Osteoblast (primary cell): Measurements from ENCODE around the gene RAD51B. TPM values are rescaled to one million over a fixed set of nuclear protein-coding genes. Genes with fewer than 3 reads are reported as not detected.

ENCODE experiments used
- DNase-seq: peaks from one replicate; pipeline ENCODE4 v3.0.0; 2011; ENCODE audit warnings: low spot score, mixed read lengths; ENCODE audit not compliant: insufficient read length; ENCODE audit errors: missing footprints
- H2AFZ ChIP-seq: 2 replicates; pipeline ENCODE4 v1.6.0; 2011; ENCODE audit warnings: mild to moderate bottlenecking, low read length
- H3K27ac ChIP-seq: 2 replicates; pipeline ENCODE4 v1.5.1; 2011; ENCODE audit warnings: mild to moderate bottlenecking, low read depth, low read length, moderate library complexity
- H3K27me3 ChIP-seq: 2 replicates; pipeline ENCODE4 v1.6.0; 2012; ENCODE audit warnings: mild to moderate bottlenecking, control low read depth, inconsistent platforms, low read length, moderate library complexity; ENCODE audit not compliant: insufficient read depth
- H3K36me3 ChIP-seq: 2 replicates; pipeline ENCODE4 v1.5.1; 2011; ENCODE audit warnings: mild to moderate bottlenecking, low read length, control low read depth, moderate library complexity; ENCODE audit not compliant: insufficient read depth
- H3K4me1 ChIP-seq: 2 replicates; pipeline ENCODE4 v1.5.1; 2011; ENCODE audit warnings: mild to moderate bottlenecking, low read length, control low read depth, moderate library complexity; ENCODE audit not compliant: insufficient read depth
- H3K4me2 ChIP-seq: 2 replicates; pipeline ENCODE4 v1.6.0; 2011; ENCODE audit warnings: mild to moderate bottlenecking, low read length; ENCODE audit not compliant: insufficient read depth
- H3K4me3 ChIP-seq: fragments of 200-600 bp; sonication (generic); 3 replicates; pipeline ENCODE4 v1.5.1; 2012; ENCODE audit warnings: mild to moderate bottlenecking, low read length, inconsistent platforms; ENCODE audit not compliant: insufficient read depth
- H3K79me2 ChIP-seq: 2 replicates; pipeline ENCODE4 v1.6.0; 2012; ENCODE audit warnings: mild to moderate bottlenecking, low read length, control low read depth, inconsistent platforms; ENCODE audit not compliant: insufficient read depth
- H3K9me3 ChIP-seq: 2 replicates; pipeline ENCODE4 v1.5.1; 2011; ENCODE audit warnings: low read depth, low read length, control low read depth
- H4K20me1 ChIP-seq: 2 replicates; pipeline ENCODE4 v1.6.0; 2012; ENCODE audit warnings: mild to moderate bottlenecking, low read length, control low read depth; ENCODE audit not compliant: insufficient read depth
- total RNA-seq: library from RNA; depleted of rRNA; stranded (reverse); fragments of >200 nt; gene quantifications from 2 replicates; pipeline ENCODE4 v1.2.3, GENCODE V29; 2012
- TF ChIP-seq, protein P1 (sequence below): IDR thresholded peaks from 2 replicates; pipeline ENCODE4 v1.5.1; 2011; ENCODE audit warnings: mild to moderate bottlenecking, low read depth, low read length, moderate library complexity; ENCODE audit errors: extremely low read depth

RAD51B gene
- total RNA-seq, 1 donor: 13.8 TPM

GRCh38 chr14:68274725-68275124, 455.1 kb downstream of the RAD51B start:
- no peaks in the 10 kb centered on the region for H3K27me3 ChIP-seq
- DNase-seq: no peak
- H3K79me2 ChIP-seq: no peaks in the 10 kb centered on the region
- TF ChIP-seq, protein P1, sequence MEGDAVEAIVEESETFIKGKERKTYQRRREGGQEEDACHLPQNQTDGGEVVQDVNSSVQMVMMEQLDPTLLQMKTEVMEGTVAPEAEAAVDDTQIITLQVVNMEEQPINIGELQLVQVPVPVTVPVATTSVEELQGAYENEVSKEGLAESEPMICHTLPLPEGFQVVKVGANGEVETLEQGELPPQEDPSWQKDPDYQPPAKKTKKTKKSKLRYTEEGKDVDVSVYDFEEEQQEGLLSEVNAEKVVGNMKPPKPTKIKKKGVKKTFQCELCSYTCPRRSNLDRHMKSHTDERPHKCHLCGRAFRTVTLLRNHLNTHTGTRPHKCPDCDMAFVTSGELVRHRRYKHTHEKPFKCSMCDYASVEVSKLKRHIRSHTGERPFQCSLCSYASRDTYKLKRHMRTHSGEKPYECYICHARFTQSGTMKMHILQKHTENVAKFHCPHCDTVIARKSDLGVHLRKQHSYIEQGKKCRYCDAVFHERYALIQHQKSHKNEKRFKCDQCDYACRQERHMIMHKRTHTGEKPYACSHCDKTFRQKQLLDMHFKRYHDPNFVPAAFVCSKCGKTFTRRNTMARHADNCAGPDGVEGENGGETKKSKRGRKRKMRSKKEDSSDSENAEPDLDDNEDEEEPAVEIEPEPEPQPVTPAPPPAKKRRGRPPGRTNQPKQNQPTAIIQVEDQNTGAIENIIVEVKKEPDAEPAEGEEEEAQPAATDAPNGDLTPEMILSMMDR: no peak
- H3K4me3 ChIP-seq: no peak overlapping the region
- H3K4me1 ChIP-seq: no peaks in the 10 kb centered on the region
- no peaks in the 10 kb centered on the region for H3K9me3 ChIP-seq
- no peak overlapping the region for H2AFZ ChIP-seq
- no peaks in the 10 kb centered on the region for H4K20me1 ChIP-seq
- no peaks in the 10 kb centered on the region for H3K36me3 ChIP-seq
- H3K27ac ChIP-seq: no peak overlapping the region
- no peak overlapping the region for H3K4me2 ChIP-seq

DNA sequence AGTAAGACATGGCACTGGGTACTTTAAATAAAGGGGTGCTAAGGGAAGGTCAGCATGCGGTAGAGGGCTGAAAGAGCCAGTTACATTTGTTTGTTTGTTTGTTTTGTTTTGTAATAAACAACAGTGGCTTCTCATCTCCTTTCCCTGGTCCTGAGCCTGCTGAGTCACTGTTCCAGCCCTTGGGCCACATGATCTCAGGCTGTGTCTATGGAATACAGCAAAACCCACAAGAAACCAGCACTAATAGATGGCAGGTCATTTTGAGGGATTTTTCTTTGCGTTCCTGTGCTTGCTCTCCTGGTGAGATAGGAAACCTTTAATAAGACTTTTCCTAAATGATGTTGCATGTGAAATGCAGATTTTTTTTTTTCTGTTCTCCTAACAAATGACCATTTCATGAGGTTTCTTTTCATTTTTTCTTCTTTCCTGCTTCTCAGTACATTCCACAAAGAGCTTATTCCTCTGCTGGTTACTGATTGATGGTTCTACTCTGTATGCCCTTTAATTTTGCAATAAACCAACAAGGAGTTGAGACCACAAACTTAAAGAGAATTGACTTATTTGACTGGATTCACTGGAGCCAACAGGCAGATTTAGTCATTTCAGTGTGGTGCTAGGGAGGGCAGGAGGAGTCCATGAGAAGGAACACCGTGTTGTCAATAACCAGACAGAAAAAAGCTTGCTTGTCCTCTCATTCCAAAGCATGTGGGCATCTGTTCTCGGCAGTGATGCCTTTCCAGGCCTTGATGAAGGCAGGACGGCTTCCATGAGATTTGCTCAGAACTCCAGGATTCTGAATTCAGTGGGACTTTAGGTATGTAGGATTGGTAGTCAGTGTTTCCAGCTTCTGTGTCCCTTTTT, 459.2 kb downstream of the RAD51B start:
- H2AFZ ChIP-seq: peak overlapping the region; percentile 21
- TF ChIP-seq, protein P1: no peak

DNA sequence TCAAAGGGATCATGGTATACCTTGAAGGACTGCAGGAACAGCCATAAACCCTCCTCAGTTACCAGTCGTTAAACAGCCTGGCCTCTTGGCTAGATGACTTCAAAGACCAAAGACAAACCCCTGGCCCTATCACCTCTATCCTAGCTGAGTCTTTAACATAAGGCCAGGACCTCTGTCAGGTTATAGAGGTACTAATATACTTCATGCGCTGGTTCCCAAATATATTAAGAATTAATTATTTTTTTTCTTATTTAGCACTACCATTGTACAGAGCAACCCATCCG, 459.8 kb downstream of the RAD51B start:
- no peak for DNase-seq
- Histone ChIP-seq H2AFZ (no peak overlapping the region), H3K79me2 (no peaks in the 10 kb centered on the region), H3K9me3 (no peaks in the 10 kb centered on the region), H3K4me3 (no peak overlapping the region), H3K36me3 (no peaks in the 10 kb centered on the region), H3K27ac (no peak overlapping the region), H3K4me2 (no peak overlapping the region), H3K27me3 (no peaks in the 10 kb centered on the region), H4K20me1 (no peaks in the 10 kb centered on the region), H3K4me1 (no peaks in the 10 kb centered on the region)
- TF ChIP-seq, protein P1: no peak

More for the DNA sequence above, 459.2 kb downstream of the RAD51B start:
- Histone ChIP-seq H3K4me1 (no peaks in the 10 kb centered on the region), H3K79me2 (no peaks in the 10 kb centered on the region), H3K36me3 (no peaks in the 10 kb centered on the region), H4K20me1 (no peaks in the 10 kb centered on the region), H3K27me3 (no peaks in the 10 kb centered on the region), H3K4me3 (no peak overlapping the region), H3K9me3 (no peaks in the 10 kb centered on the region), H3K27ac (no peak overlapping the region), H3K4me2 (no peak overlapping the region)
- no peak for DNase-seq

DNA sequence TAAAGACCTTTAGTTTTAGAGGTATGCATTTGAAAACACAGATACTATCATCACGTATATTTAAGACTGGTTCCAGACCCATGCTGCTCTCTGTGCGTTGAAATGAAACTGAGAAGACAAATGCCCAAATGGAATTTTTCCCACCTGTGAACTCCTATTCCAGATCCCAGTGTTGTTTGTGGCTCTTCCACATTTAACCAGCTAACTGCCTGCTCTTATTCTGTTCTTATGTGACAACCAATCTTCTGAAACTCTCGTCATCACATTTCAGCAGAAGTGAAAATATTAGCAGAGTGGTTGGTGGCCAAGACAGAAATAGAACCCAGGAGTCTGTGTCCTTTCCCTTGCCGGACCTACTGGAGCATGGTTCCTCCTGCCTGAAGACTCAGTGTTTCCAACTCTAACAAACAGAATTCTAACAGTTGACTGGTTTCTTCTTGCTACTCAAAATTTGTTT, 460.2 kb downstream of the RAD51B start:
- no peak for DNase-seq
- Histone ChIP-seq H3K9me3 (no peaks in the 10 kb centered on the region), H4K20me1 (no peaks in the 10 kb centered on the region), H3K4me2 (no peak overlapping the region), H3K4me3 (no peak overlapping the region), H3K4me1 (no peaks in the 10 kb centered on the region), H2AFZ (no peak overlapping the region), H3K36me3 (no peaks in the 10 kb centered on the region), H3K27ac (no peak overlapping the region), H3K79me2 (no peaks in the 10 kb centered on the region), H3K27me3 (no peaks in the 10 kb centered on the region)
- TF ChIP-seq, protein P1: no peak
